SK-N-SH (cell line): ENCODE results near the gene OPTC. TPM values are rescaled to one million over a fixed set of nuclear protein-coding genes. Genes with fewer than 3 reads are reported as not detected.
"Not testable (repeated sequence)": the region's sequence is repeated elsewhere in the genome, so short reads cannot be mapped to it uniquely, and the experiment has no call there.

Source experiments
- CTCF ChIA-PET: fragments of 300-600, 350-600 bp; formaldehyde crosslinking; extraction: SDS; loops from one replicate; lab custom pipeline; 2021; lab: Yijun Ruan, JAX
- POLR2A ChIA-PET: fragments of 350-600 bp; sonication (Branson Sonifier 250); formaldehyde crosslinking; extraction: SDS; loops from one replicate; lab custom pipeline; 2020; ENCODE audit warnings: antibody characterized with exemption, inconsistent platforms; lab: Yijun Ruan, JAX
- DNase-seq: peaks from one replicate; pipeline ENCODE4 v3.0.0; 2012
- H2AFZ ChIP-seq: fragments of 200-600 bp; sonication (generic); 2 replicates; pipeline ENCODE4 v1.8.1; 2016; ENCODE audit warnings: antibody characterized with exemption, mild to moderate bottlenecking, low read depth
- H3F3A ChIP-seq: fragments of 200-600 bp; sonication (generic); replicated peaks from 2 replicates; pipeline ENCODE3; 2016; ENCODE audit warnings: antibody characterized with exemption, mild to moderate bottlenecking; ENCODE audit not compliant: insufficient read depth
- H3K27ac ChIP-seq, 2 experiments: fragments of 200-500 bp in 1 of 2; fragments of 200-600 bp in 1 of 2; sonication (Bioruptor generic) in 1 of 2; sonication (generic), shearing (Covaris generic) in 1 of 2; 2 replicates each; pipeline versions ENCODE4 v1.5.1 to v1.6.1; 2014 to 2016; ENCODE audit warnings: low read depth in 2 of 2, inconsistent platforms in 1 of 2, low read length in 1 of 2, mild to moderate bottlenecking in 1 of 2, mixed read lengths in 1 of 2
- H3K27me3 ChIP-seq: fragments of 200-600 bp; sonication (generic), shearing (Covaris generic); 2 replicates; pipeline ENCODE4 v1.6.1; 2016; ENCODE audit warnings: mixed run types; ENCODE audit not compliant: insufficient read depth
- H3K36me3 ChIP-seq, 2 experiments: fragments of 200-500 bp in 1 of 2; fragments of 200-600 bp in 1 of 2; sonication (Bioruptor generic) in 1 of 2; sonication (generic) in 1 of 2; replicated peaks in 1 of 2; 2 replicates each; pipeline versions ENCODE3 to v1.5.1; 2014 to 2016; ENCODE audit warnings: low read length in 1 of 2, mild to moderate bottlenecking in 1 of 2; ENCODE audit not compliant: insufficient read depth in 2 of 2, control insufficient read depth in 1 of 2
- H3K4me1 ChIP-seq, 2 experiments: fragments of 200-500 bp in 1 of 2; fragments of 200-600 bp in 1 of 2; sonication (Bioruptor generic) in 1 of 2; sonication (generic), shearing (Covaris generic) in 1 of 2; 2 replicates each; pipeline versions ENCODE4 v1.5.1 to v1.6.1; 2014 to 2016; ENCODE audit warnings: low read depth in 1 of 2, low read length in 1 of 2, mixed run types in 1 of 2; ENCODE audit not compliant: insufficient read depth in 2 of 2, control insufficient read depth in 1 of 2
- H3K4me2 ChIP-seq: fragments of 200-600 bp; sonication (generic), shearing (Covaris generic); 2 replicates; pipeline ENCODE4 v1.6.1; 2017; ENCODE audit warnings: mixed run types
- H3K4me3 ChIP-seq, 2 experiments: fragments of 200-500 bp in 1 of 2; fragments of 200-600 bp in 1 of 2; sonication (Bioruptor generic) in 1 of 2; sonication (generic), shearing (Covaris generic) in 1 of 2; 2 replicates each; pipeline versions ENCODE4 v1.5.1 to v1.8.1; 2014 to 2016; ENCODE audit warnings: low read depth in 2 of 2, inconsistent platforms in 1 of 2, low read length in 1 of 2, mild to moderate bottlenecking in 1 of 2, mixed read lengths in 1 of 2, moderate library complexity in 1 of 2
- H3K79me2 ChIP-seq: fragments of 200-600 bp; sonication (generic); 2 replicates; pipeline ENCODE4 v1.8.1; 2017; ENCODE audit warnings: mild to moderate bottlenecking; ENCODE audit not compliant: insufficient read depth
- H3K9ac ChIP-seq: fragments of 200-600 bp; sonication (generic); 2 replicates; pipeline ENCODE4 v1.6.1; 2017; ENCODE audit warnings: mixed run types
- H3K9me2 ChIP-seq: fragments of 200-600 bp; sonication (generic); 2 replicates; pipeline ENCODE4 v1.6.1; 2017; ENCODE audit warnings: mixed run types
- H3K9me3 ChIP-seq: fragments of 200-600 bp; sonication (generic); 2 replicates; pipeline ENCODE4 v1.6.1; 2017; ENCODE audit warnings: mixed run types, mild to moderate bottlenecking, moderate library complexity
- H4K20me1 ChIP-seq: fragments of 200-600 bp; sonication (generic); 2 replicates; pipeline ENCODE4 v1.6.1; 2017; ENCODE audit warnings: mild to moderate bottlenecking, mixed run types; ENCODE audit not compliant: insufficient read depth
- CTCF ChIP-seq: fragments of 200-600 bp; sonication (generic); IDR thresholded peaks from 2 replicates; pipeline ENCODE4 v1.6.1; 2017; ENCODE audit warnings: antibody characterized with exemption, mild to moderate bottlenecking, moderate library complexity
- EP300 ChIP-seq, 2 experiments: IDR thresholded peaks; 2 replicates each; pipeline versions ENCODE4 v1.4.0 to v1.6.1; 2012; ENCODE audit warnings: borderline replicate concordance in 1 of 2, low read depth in 1 of 2, low read length in 1 of 2
- FOXJ3 ChIP-seq: sonication (generic); formaldehyde crosslinking; IDR thresholded peaks from 2 replicates; pipeline ENCODE4 v1.5.1; 2020; ENCODE audit warnings: mild to moderate bottlenecking, missing genetic modification reagents
- GABPA ChIP-seq: IDR thresholded peaks from 2 replicates; pipeline ENCODE4 v1.4.0; 2012; ENCODE audit warnings: low read depth, mild to moderate bottlenecking
- JUND ChIP-seq: IDR thresholded peaks from 2 replicates; pipeline ENCODE4 v1.4.0; 2012
- MAX ChIP-seq: IDR thresholded peaks from 2 replicates; pipeline ENCODE4 v1.4.0; 2012; ENCODE audit warnings: low read depth
- MXI1 ChIP-seq: IDR thresholded peaks from 2 replicates; pipeline ENCODE4 v1.6.1; 2012; ENCODE audit warnings: mild to moderate bottlenecking, low read depth, low read length, improper control_type of control experiment
- POLR2AphosphoS5 ChIP-seq: IDR thresholded peaks from 2 replicates; pipeline ENCODE4 v1.6.1; 2012; ENCODE audit warnings: low read depth, low read length
- RAD21 ChIP-seq: IDR thresholded peaks from 2 replicates; pipeline ENCODE4 v1.6.1; 2012; ENCODE audit warnings: mild to moderate bottlenecking, low read length
- RXRA ChIP-seq: IDR thresholded peaks from 2 replicates; pipeline ENCODE4 v1.4.0; 2012; ENCODE audit warnings: low read depth, mild to moderate bottlenecking, borderline replicate concordance
- SIN3A ChIP-seq: IDR thresholded peaks from 2 replicates; pipeline ENCODE4 v1.6.1; 2012; ENCODE audit warnings: low read depth, mild to moderate bottlenecking, low read length, moderate library complexity, borderline replicate concordance
- TCF12 ChIP-seq: IDR thresholded peaks from 2 replicates; pipeline ENCODE4 v1.4.0; 2012
- TEAD4 ChIP-seq: IDR thresholded peaks from 2 replicates; pipeline ENCODE4 v1.4.0; 2012; ENCODE audit warnings: mild to moderate bottlenecking, borderline replicate concordance; ENCODE audit not compliant: insufficient read depth
- YY1 ChIP-seq: IDR thresholded peaks from 2 replicates; pipeline ENCODE4 v1.4.0; 2012; ENCODE audit warnings: low read depth, mild to moderate bottlenecking
- WGBS: methylation state at CpG from one replicate; pipeline ENCODE4 v1.1.6; 2017; ENCODE audit warnings: low lambda C conversion rate; 5-methylcytosine and 5-hydroxymethylcytosine counted together
- polyA plus RNA-seq, 3 experiments: library from polyadenylated mRNA; depleted of rRNA; stranded (reverse); fragments of >200 nt; gene quantifications; 2 replicates each; pipeline ENCODE4 v1.2.3, GENCODE V29; 2012
- TF ChIP-seq, protein P1 (sequence below): fragments of 150-350 bp; IDR thresholded peaks from 2 replicates; pipeline ENCODE4 v1.6.1; 2017; ENCODE audit warnings: antibody characterized with exemption, low read length, low read depth, borderline replicate concordance
- TF ChIP-seq, protein P2 (sequence below): IDR thresholded peaks from 2 replicates; pipeline ENCODE4; 2012
- TF ChIP-seq, protein P3 (sequence below): IDR thresholded peaks from 2 replicates; pipeline ENCODE4 v1.4.0; 2012; ENCODE audit warnings: low read depth, borderline replicate concordance

Gene OPTC
- polyA plus RNA-seq, 1 of the 3 experiments (the other 2 are of a cell fraction): not detected

GRCh38 chr1:203517426-203518110 lies 23.6 kb downstream of the OPTC start:
- ChIA-PET POLR2A (no interaction called here), CTCF (interaction anchor here (2.0 to 10.1 kb wide), 2 partner anchors 12 to 185 kb away, joined by 20 to 49 read pairs; no protein-coding TSS in a partner anchor)
- Histone ChIP-seq H3K27me3 (no peaks in the 10 kb centered on the region), H3F3A (peaks cover 28% of the 10 kb centered on the region), H3K36me3 (no peaks in the 10 kb centered on the region), H3K9me2 (no peaks in the 10 kb centered on the region), H3K4me2 (no peak overlapping the region), H2AFZ (no peak overlapping the region), H3K9ac (no peak overlapping the region), H3K79me2 (peaks cover 4% of the 10 kb centered on the region; the same call in 1 of the 2 replicates), H4K20me1 (no peaks in the 10 kb centered on the region), H3K27ac (no peak overlapping the region), H3K4me3 (no peak overlapping the region), H3K9me3 (no peaks in the 10 kb centered on the region), H3K4me1 (peaks cover 48 to 49% of the 10 kb centered on the region in 2 experiments)
- WGBS: 88% methylated on average over 6 of the region's 11 CpGs
- no peak for DNase-seq
- TF ChIP-seq CTCF (no peak), YY1 (no peak), TEAD4 (no peak), RXRA (no peak), MXI1 (no peak), EP300 (IDR thresholded peaks at IDR 0.05; ENCODE audit: borderline replicate concordance in 1 of 2, low read depth in 1 of 2, low read length in 1 of 2) (no peak), SIN3A (no peak), GABPA (no peak), FOXJ3 (no peak), MAX (no peak), TCF12 (no peak), POLR2AphosphoS5 (no peak), JUND (no peak), RAD21 (no peak)
- TF ChIP-seq, protein P1, sequence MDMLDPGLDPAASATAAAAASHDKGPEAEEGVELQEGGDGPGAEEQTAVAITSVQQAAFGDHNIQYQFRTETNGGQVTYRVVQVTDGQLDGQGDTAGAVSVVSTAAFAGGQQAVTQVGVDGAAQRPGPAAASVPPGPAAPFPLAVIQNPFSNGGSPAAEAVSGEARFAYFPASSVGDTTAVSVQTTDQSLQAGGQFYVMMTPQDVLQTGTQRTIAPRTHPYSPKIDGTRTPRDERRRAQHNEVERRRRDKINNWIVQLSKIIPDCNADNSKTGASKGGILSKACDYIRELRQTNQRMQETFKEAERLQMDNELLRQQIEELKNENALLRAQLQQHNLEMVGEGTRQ: no peak
- TF ChIP-seq, protein P2, sequence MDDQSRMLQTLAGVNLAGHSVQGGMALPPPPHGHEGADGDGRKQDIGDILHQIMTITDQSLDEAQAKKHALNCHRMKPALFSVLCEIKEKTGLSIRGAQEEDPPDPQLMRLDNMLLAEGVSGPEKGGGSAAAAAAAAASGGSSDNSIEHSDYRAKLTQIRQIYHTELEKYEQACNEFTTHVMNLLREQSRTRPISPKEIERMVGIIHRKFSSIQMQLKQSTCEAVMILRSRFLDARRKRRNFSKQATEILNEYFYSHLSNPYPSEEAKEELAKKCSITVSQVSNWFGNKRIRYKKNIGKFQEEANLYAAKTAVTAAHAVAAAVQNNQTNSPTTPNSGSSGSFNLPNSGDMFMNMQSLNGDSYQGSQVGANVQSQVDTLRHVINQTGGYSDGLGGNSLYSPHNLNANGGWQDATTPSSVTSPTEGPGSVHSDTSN: no peak
- TF ChIP-seq, protein P3, sequence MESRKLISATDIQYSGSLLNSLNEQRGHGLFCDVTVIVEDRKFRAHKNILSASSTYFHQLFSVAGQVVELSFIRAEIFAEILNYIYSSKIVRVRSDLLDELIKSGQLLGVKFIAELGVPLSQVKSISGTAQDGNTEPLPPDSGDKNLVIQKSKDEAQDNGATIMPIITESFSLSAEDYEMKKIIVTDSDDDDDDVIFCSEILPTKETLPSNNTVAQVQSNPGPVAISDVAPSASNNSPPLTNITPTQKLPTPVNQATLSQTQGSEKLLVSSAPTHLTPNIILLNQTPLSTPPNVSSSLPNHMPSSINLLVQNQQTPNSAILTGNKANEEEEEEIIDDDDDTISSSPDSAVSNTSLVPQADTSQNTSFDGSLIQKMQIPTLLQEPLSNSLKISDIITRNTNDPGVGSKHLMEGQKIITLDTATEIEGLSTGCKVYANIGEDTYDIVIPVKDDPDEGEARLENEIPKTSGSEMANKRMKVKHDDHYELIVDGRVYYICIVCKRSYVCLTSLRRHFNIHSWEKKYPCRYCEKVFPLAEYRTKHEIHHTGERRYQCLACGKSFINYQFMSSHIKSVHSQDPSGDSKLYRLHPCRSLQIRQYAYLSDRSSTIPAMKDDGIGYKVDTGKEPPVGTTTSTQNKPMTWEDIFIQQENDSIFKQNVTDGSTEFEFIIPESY: no peak
- TF ChIP-seq, all 33 proteins: peak for 0

DNA sequence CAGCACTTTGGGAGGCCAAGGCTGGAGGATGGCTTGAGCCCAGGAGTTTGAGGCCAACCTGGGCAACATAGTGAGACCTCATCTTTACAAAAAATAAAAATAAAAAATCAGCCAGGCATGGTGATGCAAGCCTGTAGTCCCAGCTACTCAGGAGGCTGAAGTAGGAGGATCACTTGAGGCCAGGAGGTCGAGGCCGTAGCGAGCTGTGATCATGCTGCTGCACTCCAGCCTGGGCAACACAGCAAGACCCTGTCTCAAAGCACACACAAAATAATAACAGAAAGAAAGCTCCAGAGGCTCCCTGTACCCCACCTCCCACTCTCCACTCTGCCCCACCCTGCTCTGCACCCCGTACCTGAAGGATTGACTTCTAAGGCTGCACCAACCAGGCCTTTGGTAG lies 24.2 kb downstream of the OPTC start:
- H3K27ac ChIP-seq, H3K9ac ChIP-seq, H3K36me3 ChIP-seq, H3K79me2 ChIP-seq, H3K4me2 ChIP-seq, H3K27me3 ChIP-seq, H3K9me3 ChIP-seq, DNase-seq, H3K4me3 ChIP-seq, POLR2A ChIA-PET, H2AFZ ChIP-seq, H3K9me2 ChIP-seq, H4K20me1 ChIP-seq: not testable (repeated sequence)
- CTCF ChIA-PET: interaction anchor here (1.5 to 10.1 kb wide), 4 partner anchors 12 to 184 kb away, joined by 3 to 49 read pairs (median 14); no protein-coding TSS in a partner anchor
- peaks cover 25% of the 10 kb centered on the region for H3F3A ChIP-seq
- peaks cover 44 to 45% of the 10 kb centered on the region in 2 experiments for H3K4me1 ChIP-seq
- 92% methylated on average over 4 of the region's 4 CpGs for WGBS
